GM10847 (cell line): ENCODE data around the gene MTMR2.
A peak's percentile ranks its signal among the peaks of the same experiment; 100 is the strongest.

Experiments
- POLR2A ChIP-seq: IDR thresholded peaks from 2 replicates; pipeline ENCODE4 v1.6.1; 2011; ENCODE audit not compliant: insufficient read length; ENCODE audit errors: extremely low read depth

MTMR2 gene

GRCh38 chr11:95923728-95924413 lies at the start of gene MTMR2:
MTMR2 (minus strand) TSS chr11:95924107; CDS start chr11:95923954, 153 bp downstream.
- TF ChIP-seq POLR2A, result peak; percentile 94

- no peak for TF ChIP-seq POLR2A
Observed at GRCh38 chr11:95972060-95972459, 48.2 kb upstream of the MTMR2 start.

- TF ChIP-seq POLR2A, result no peak
Observed at GRCh38 chr11:95968585-95968984, 44.7 kb upstream of the MTMR2 start.

- TF ChIP-seq POLR2A, result no peak
Observed at GRCh38 chr11:95964281-95964680, 40.4 kb upstream of the MTMR2 start.

GRCh38 chr11:95961758-95962157 lies 37.9 kb upstream of the MTMR2 start:
- no peak for TF ChIP-seq POLR2A

- no peak for TF ChIP-seq POLR2A
Observed at GRCh38 chr11:95950905-95951304, 27.0 kb upstream of the MTMR2 start.

- TF ChIP-seq POLR2A, result no peak
Observed at GRCh38 chr11:95948637-95949036, 24.7 kb upstream of the MTMR2 start.

- no peak for TF ChIP-seq POLR2A
Observed at GRCh38 chr11:95944623-95945022, 20.7 kb upstream of the MTMR2 start.

GRCh38 chr11:95943546-95943945 lies 19.6 kb upstream of the MTMR2 start:
- TF ChIP-seq POLR2A, result no peak

- TF ChIP-seq POLR2A, result no peak
Observed at GRCh38 chr11:95939091-95939490, 15.2 kb upstream of the MTMR2 start.

GRCh38 chr11:95937358-95937757 lies 13.5 kb upstream of the MTMR2 start:
- no peak for TF ChIP-seq POLR2A

- TF ChIP-seq POLR2A, result no peak
Observed at GRCh38 chr11:95933594-95933993, 9.7 kb upstream of the MTMR2 start.

- no peak for TF ChIP-seq POLR2A
Observed at GRCh38 chr11:95931916-95932315, 8.0 kb upstream of the MTMR2 start.

- TF ChIP-seq POLR2A, result no peak
Observed at GRCh38 chr11:95930948-95931347, 7.0 kb upstream of the MTMR2 start.

- no peak for TF ChIP-seq POLR2A
Observed at GRCh38 chr11:95926726-95927125, 2.8 kb upstream of the MTMR2 start.

GRCh38 chr11:95925011-95925410 lies 1.1 kb upstream of the MTMR2 start:
- TF ChIP-seq POLR2A, result no peak

GRCh38 chr11:95924414-95924760 lies 480 bp upstream of the MTMR2 start:
- TF ChIP-seq POLR2A, result no peak

GRCh38 chr11:95923439-95923727 lies 524 bp downstream of the MTMR2 start:
- no peak for TF ChIP-seq POLR2A
